Stomach (tissue), 4 donors: Measurements from ENCODE around the gene GNG5.

Source experiments
- EP300 ChIP-seq: sonication (generic); formaldehyde crosslinking; IDR thresholded peaks from one replicate; pipeline ENCODE4 v1.6.1; 2017; ENCODE audit warnings: antibody characterized with exemption
- POLR2A ChIP-seq, 4 donors: fragments of 450-650 bp; IDR thresholded peaks; one replicate each; pipeline ENCODE4 v1.6.1; 2016; ENCODE audit warnings: antibody characterized with exemption in 4 of 4, control low read depth in 2 of 4, mild to moderate bottlenecking in 1 of 4, moderate library complexity in 1 of 4
- POLR2AphosphoS5 ChIP-seq, 3 donors: sonication (generic); formaldehyde crosslinking; IDR thresholded peaks; one replicate each; pipeline ENCODE4 v1.6.1; 2016; ENCODE audit warnings: antibody characterized with exemption in 3 of 3
- TF ChIP-seq, protein P1 (sequence below), 7 experiments: fragments of 450-650 bp in 4 of 7; fragments of 200-600 bp in 3 of 7; sonication (generic) in 3 of 7; IDR thresholded peaks; one replicate each; pipeline ENCODE4 v1.5.1; 2016 to 2019; ENCODE audit warnings: antibody characterized with exemption in 7 of 7, control low read depth in 2 of 7, mild to moderate bottlenecking in 1 of 7

GRCh38 chr1:84541679-84542078 lies 35.3 kb upstream of the GNG5 start:
- TF ChIP-seq, protein P1, sequence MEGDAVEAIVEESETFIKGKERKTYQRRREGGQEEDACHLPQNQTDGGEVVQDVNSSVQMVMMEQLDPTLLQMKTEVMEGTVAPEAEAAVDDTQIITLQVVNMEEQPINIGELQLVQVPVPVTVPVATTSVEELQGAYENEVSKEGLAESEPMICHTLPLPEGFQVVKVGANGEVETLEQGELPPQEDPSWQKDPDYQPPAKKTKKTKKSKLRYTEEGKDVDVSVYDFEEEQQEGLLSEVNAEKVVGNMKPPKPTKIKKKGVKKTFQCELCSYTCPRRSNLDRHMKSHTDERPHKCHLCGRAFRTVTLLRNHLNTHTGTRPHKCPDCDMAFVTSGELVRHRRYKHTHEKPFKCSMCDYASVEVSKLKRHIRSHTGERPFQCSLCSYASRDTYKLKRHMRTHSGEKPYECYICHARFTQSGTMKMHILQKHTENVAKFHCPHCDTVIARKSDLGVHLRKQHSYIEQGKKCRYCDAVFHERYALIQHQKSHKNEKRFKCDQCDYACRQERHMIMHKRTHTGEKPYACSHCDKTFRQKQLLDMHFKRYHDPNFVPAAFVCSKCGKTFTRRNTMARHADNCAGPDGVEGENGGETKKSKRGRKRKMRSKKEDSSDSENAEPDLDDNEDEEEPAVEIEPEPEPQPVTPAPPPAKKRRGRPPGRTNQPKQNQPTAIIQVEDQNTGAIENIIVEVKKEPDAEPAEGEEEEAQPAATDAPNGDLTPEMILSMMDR (IDR thresholded peaks at IDR 0.05) = peak in 1 of 7 experiments; percentile 28
- no peak for TF ChIP-seq POLR2A (IDR thresholded peaks at IDR 0.05)
- TF ChIP-seq POLR2AphosphoS5 (IDR thresholded peaks at IDR 0.05) = no peak
- no peak for TF ChIP-seq EP300
